UCSD-AML1 (cell line): ENCODE data around the gene ZDHHC7.
A peak's percentile ranks its signal among the peaks of the same experiment; 100 is the strongest.

Source experiments
- DNase-seq: peaks from one replicate; lab custom pipeline; 2025; ENCODE audit not compliant: unreplicated experiment; lab: John Stamatoyannopoulos, UW

Gene ZDHHC7

GRCh38 chr16:85025781-85026653 is 14.7 kb upstream of the ZDHHC7 start:
- DNase-seq: no peak

GRCh38 chr16:85019659-85020245 is 8.4 kb upstream of the ZDHHC7 start:
- no peak for DNase-seq

- no peak for DNase-seq
These were observed 7.3 kb upstream of the ZDHHC7 start for GRCh38 chr16:85018529-85019236.

- DNase-seq: no peak
These were observed 6.3 kb upstream of the ZDHHC7 start for GRCh38 chr16:85017633-85018032.

GRCh38 chr16:85017151-85017550 is 5.8 kb upstream of the ZDHHC7 start:
- peak; percentile 52 for DNase-seq

GRCh38 chr16:85015481-85016187 is 4.3 kb upstream of the ZDHHC7 start:
- DNase-seq: no peak

GRCh38 chr16:85014311-85014710 is 3.0 kb upstream of the ZDHHC7 start:
- no peak for DNase-seq

- DNase-seq: no peak
These were observed 530 bp upstream of the ZDHHC7 start for GRCh38 chr16:85011846-85012284.

GRCh38 chr16:85010446-85010930 is 847 bp downstream of the ZDHHC7 start:
- DNase-seq: no peak

- no peak for DNase-seq
These were observed 3.1 kb downstream of the ZDHHC7 start for GRCh38 chr16:85008271-85008670.

- DNase-seq: no peak
These were observed 3.7 kb downstream of the ZDHHC7 start for GRCh38 chr16:85007496-85008214.

- DNase-seq: no peak
These were observed 4.7 kb downstream of the ZDHHC7 start for GRCh38 chr16:85006639-85007038.

GRCh38 chr16:85005285-85006069 is 5.9 kb downstream of the ZDHHC7 start:
- no peak for DNase-seq

- DNase-seq: no peak
These were observed 6.6 kb downstream of the ZDHHC7 start for GRCh38 chr16:85004587-85005205.

- no peak for DNase-seq
These were observed 7.4 kb downstream of the ZDHHC7 start for GRCh38 chr16:85003725-85004586.

- no peak for DNase-seq
These were observed 8.3 kb downstream of the ZDHHC7 start for GRCh38 chr16:85003076-85003475.

GRCh38 chr16:85002608-85003007 is 8.7 kb downstream of the ZDHHC7 start:
- peak; percentile 29 for DNase-seq

- no peak for DNase-seq
These were observed 9.2 kb downstream of the ZDHHC7 start for GRCh38 chr16:85002099-85002541.
